ENCODE data around the gene ADGRV1.

DNA sequence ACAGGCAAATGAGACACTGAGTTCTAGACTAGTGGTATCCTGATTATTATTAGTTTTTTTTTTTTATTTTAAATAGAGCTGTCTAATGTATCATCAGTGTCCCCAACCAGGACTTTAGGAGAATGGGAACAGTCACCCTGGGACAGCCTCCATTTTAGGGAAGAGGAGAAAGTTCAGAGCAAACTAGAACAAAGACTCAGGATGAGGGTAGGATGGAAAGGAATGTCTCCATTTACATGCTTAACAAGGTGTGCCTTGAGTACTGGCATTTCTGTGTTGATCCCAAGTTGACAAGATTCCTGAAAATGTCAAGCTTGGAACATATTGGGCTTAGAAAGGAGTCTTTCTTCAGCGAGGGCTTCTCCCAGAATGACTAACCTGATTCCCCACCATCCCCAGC lies 601.0 kb downstream of the ADGRV1 start:
- TF ChIP-seq ZBTB17 (tag by site-specific recombination; IDR thresholded peaks at IDR 0.05) (no peak), ATF2 (tag by site-specific recombination; IDR thresholded peaks at IDR 0.05; ENCODE audit: low read depth) (no peak), ZNF660 (tag by site-specific recombination; IDR thresholded peaks at IDR 0.05) (no peak), ZNF274 (IDR thresholded peaks at IDR 0.05; ENCODE audit: low read length) (no peak), ZNF274 (tag by site-specific recombination; IDR thresholded peaks at IDR 0.05; ENCODE audit: borderline replicate concordance) (no peak), PATZ1 (tag by site-specific recombination; IDR thresholded peaks at IDR 0.05) (no peak), BCL11B (tag by site-specific recombination; IDR thresholded peaks at IDR 0.05; ENCODE audit: low read depth) (no peak), IKZF3 (tag by site-specific recombination; IDR thresholded peaks at IDR 0.05) (no peak), SCRT2 (tag by site-specific recombination; IDR thresholded peaks at IDR 0.05) (no peak), SP7 (tag by site-specific recombination; IDR thresholded peaks at IDR 0.05) (no peak), ZNF18 (tag by site-specific recombination; IDR thresholded peaks at IDR 0.05) (no peak), REST (tag by site-specific recombination; IDR thresholded peaks at IDR 0.05) (no peak), ZNF138 (tag by site-specific recombination; IDR thresholded peaks at IDR 0.05; ENCODE audit: borderline replicate concordance) (no peak)
- TF ChIP-seq, protein P1, sequence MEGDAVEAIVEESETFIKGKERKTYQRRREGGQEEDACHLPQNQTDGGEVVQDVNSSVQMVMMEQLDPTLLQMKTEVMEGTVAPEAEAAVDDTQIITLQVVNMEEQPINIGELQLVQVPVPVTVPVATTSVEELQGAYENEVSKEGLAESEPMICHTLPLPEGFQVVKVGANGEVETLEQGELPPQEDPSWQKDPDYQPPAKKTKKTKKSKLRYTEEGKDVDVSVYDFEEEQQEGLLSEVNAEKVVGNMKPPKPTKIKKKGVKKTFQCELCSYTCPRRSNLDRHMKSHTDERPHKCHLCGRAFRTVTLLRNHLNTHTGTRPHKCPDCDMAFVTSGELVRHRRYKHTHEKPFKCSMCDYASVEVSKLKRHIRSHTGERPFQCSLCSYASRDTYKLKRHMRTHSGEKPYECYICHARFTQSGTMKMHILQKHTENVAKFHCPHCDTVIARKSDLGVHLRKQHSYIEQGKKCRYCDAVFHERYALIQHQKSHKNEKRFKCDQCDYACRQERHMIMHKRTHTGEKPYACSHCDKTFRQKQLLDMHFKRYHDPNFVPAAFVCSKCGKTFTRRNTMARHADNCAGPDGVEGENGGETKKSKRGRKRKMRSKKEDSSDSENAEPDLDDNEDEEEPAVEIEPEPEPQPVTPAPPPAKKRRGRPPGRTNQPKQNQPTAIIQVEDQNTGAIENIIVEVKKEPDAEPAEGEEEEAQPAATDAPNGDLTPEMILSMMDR (tag by site-specific recombination; IDR thresholded peaks at IDR 0.05), result no peak
